Karpas-422 (cell line): Measurements from ENCODE around the gene ZC3H18. TPM values are rescaled to one million over a fixed set of nuclear protein-coding genes. Genes with fewer than 3 reads are reported as not detected.

Source experiments
- DNase-seq: peaks from one replicate; pipeline ENCODE4 v3.0.0-alpha.2; 2015
- H2AFZ ChIP-seq: fragments of 200-600 bp; sonication (generic); 2 replicates; pipeline ENCODE4 v1.6.1; 2014; ENCODE audit warnings: antibody characterized with exemption, low read length, mixed read lengths
- H3K27ac ChIP-seq: fragments of 200-600 bp; sonication (generic); 2 replicates; pipeline ENCODE4 v1.5.1; 2014; ENCODE audit warnings: mild to moderate bottlenecking, low read length, moderate library complexity
- H3K27me3 ChIP-seq: fragments of 200-600 bp; sonication (generic); 2 replicates; pipeline ENCODE4 v1.6.1; 2014; ENCODE audit warnings: low read length, mixed read lengths
- H3K36me3 ChIP-seq: fragments of 200-600 bp; sonication (generic); 2 replicates; pipeline ENCODE4 v1.6.1; 2014; ENCODE audit warnings: low read length, mixed read lengths; ENCODE audit not compliant: insufficient read depth
- H3K4me1 ChIP-seq: fragments of 200-600 bp; sonication (generic); 2 replicates; pipeline ENCODE4 v1.6.1; 2014; ENCODE audit warnings: mild to moderate bottlenecking, low read length, mixed read lengths
- H3K4me2 ChIP-seq: fragments of 200-600 bp; sonication (generic); 2 replicates; pipeline ENCODE4 v1.6.1; 2014; ENCODE audit warnings: low read length, low read depth, mild to moderate bottlenecking; ENCODE audit not compliant: poor library complexity, severe bottlenecking
- H3K4me3 ChIP-seq: fragments of 200-600 bp; sonication (generic); 2 replicates; pipeline ENCODE4 v1.5.1; 2014; ENCODE audit warnings: mild to moderate bottlenecking, antibody characterized with exemption, low read length, mixed read lengths
- H3K79me2 ChIP-seq: fragments of 200-600 bp; sonication (generic); 2 replicates; pipeline ENCODE4 v1.6.1; 2014; ENCODE audit warnings: mild to moderate bottlenecking, low read length, mixed read lengths
- H3K9ac ChIP-seq: fragments of 200-600 bp; sonication (generic); 2 replicates; pipeline ENCODE4 v1.6.0; 2014; ENCODE audit warnings: low read length
- H3K9me2 ChIP-seq: fragments of 200-600 bp; sonication (generic), shearing (Covaris generic); replicated peaks from 2 replicates; pipeline ENCODE4 v1.6.0; 2014; ENCODE audit warnings: mild to moderate bottlenecking, low read length, moderate library complexity; ENCODE audit not compliant: insufficient read depth
- H3K9me3 ChIP-seq: fragments of 300-700, 200-600 bp; sonication (generic); 2 replicates; pipeline ENCODE4 v1.6.1; 2014; ENCODE audit warnings: low read length, mixed read lengths
- H4K20me1 ChIP-seq: fragments of 200-600 bp; sonication (generic); 2 replicates; pipeline ENCODE4 v1.6.1; 2014; ENCODE audit warnings: mild to moderate bottlenecking, antibody characterized with exemption, low read length, low read depth; ENCODE audit not compliant: insufficient read depth
- total RNA-seq: library from RNA; depleted of rRNA; stranded (reverse); fragments of >200 nt; shearing (Covaris generic); gene quantifications from 2 replicates; pipeline ENCODE4 v1.2.3, GENCODE V29; 2014; ENCODE audit warnings: low replicate concordance

The ZC3H18 gene
- total RNA-seq, 1 experiment from 2014 or later, result 8.3 TPM

DNA sequence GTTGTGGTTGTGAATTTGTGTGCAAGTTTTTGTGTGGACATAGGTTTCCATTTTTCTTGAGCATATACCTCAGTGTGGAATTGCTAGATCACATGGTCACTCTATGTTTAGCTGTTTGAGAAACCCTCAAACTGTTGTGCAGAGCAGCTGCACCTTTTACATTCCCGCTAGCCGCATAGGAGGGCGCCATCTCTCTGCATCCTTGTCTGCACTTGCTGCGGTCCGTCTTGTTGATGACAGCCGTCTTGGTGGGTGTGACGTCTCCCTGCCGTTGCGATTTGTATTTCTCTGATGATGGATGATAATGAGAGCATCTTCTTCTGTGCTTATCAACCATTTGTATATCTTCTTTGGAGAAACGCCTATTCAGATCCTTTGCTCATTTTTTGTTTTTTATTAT, 43.1 kb downstream of the ZC3H18 start:
- H4K20me1 ChIP-seq, result no peaks in the 10 kb centered on the region
- peaks cover 16% of the 10 kb centered on the region for H3K79me2 ChIP-seq
- no peaks in the 10 kb centered on the region for H3K9me2 ChIP-seq
- no peak overlapping the region for H3K4me2 ChIP-seq
- no peak overlapping the region for H3K27ac ChIP-seq
- H3K27me3 ChIP-seq, result no peaks in the 10 kb centered on the region
- DNase-seq, result no peak
- no peaks in the 10 kb centered on the region for H3K9me3 ChIP-seq
- H3K4me3 ChIP-seq, result no peak overlapping the region
- no peaks in the 10 kb centered on the region for H3K4me1 ChIP-seq
- H2AFZ ChIP-seq, result no peak overlapping the region
- no peak overlapping the region for H3K9ac ChIP-seq
- H3K36me3 ChIP-seq, result peaks cover 3% of the 10 kb centered on the region; the same call in 1 of the 2 replicates

DNA sequence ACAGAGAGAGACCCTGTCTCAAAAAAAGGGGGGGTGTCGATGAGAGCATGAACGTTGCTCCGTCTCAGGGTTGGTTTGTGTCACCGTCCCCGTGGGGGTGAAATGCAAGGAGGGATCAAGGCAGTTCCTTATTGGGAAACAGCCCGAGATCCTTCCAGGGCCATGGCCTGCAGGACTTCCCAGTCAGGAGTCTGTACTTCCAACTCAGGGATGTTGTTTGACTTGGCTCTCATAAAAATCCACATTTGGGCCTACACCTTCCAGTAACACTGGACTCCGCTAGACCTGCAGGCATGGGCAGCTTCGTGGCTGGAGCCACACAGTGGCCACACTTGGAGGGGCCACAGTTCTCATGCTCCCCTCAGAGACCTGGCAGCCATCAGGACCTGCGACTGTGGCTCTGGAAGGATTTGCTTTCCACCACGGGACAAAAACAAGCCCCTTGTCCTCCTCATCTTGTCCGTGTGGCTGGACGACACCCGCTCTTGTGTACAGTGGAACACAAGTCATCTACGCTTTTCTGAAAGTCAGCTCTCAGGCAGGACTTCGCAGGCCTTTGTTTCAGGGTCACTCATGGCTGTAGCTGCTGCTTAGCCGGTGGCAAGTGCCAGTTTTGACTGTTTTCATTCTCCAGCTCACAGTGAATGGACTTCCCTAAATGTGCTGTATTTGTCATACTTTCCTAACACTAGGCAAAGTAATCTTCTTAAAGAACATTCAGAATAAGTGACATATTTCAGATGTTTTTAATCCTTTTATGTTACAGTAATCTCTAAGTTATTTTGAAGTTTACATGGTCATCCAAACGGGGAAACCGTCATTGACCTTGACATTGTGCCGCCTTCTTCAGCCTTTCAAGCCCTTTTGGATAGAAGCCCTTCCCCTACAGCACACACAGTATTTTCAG, 44.0 kb downstream of the ZC3H18 start:
- H3K4me1 ChIP-seq, result no peaks in the 10 kb centered on the region
- no peak overlapping the region for H3K9ac ChIP-seq
- H3K4me2 ChIP-seq, result no peak overlapping the region
- no peaks in the 10 kb centered on the region for H3K27me3 ChIP-seq
- no peak overlapping the region for H2AFZ ChIP-seq
- no peaks in the 10 kb centered on the region for H3K9me3 ChIP-seq
- H3K27ac ChIP-seq, result no peak overlapping the region
- no peak for DNase-seq
- H4K20me1 ChIP-seq, result no peaks in the 10 kb centered on the region
- peaks cover 16% of the 10 kb centered on the region for H3K79me2 ChIP-seq
- peaks cover 3% of the 10 kb centered on the region; the same call in 1 of the 2 replicates for H3K36me3 ChIP-seq
- H3K4me3 ChIP-seq, result no peak overlapping the region
- H3K9me2 ChIP-seq, result no peaks in the 10 kb centered on the region

DNA sequence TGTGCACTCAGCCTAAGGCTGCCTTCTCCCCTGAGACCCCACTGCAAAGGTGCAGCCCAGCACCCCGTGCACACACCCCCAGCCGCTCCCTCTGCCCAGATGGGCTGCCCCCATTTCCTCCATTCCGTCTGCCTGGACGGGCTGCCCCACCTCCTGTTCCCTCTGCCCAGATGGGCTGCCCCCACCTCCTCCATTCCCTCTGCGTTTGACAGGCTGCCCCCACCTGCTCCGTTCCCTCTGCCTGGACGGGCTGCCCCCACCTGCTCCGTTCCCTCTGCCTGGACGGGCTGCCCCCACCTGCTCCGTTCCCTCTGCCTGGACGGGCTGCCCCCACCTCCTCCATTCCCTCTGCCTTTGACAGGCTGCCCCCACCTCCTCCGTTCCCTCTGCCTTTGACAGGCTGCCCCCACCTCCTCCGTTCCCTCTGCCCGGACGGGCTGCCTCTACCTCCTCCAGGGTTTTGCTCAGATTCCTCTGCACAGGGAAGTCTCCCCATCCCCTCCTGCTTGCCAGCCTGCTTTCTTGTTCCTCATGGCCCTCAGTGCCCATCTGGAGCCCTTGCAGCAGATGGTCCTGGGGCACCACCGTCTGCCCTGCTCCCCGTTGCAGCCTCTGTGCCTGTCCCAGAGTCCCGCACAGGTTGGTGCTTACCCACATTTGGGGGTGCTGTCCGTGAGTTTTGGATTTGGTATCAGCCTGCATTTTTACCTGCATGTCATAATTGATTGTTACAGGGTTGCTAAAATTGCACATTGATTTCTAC, 44.8 kb downstream of the ZC3H18 start:
- no peaks in the 10 kb centered on the region for H3K9me2 ChIP-seq
- H3K4me2 ChIP-seq, result no peak overlapping the region
- no peaks in the 10 kb centered on the region for H3K27me3 ChIP-seq
- H3K9me3 ChIP-seq, result no peaks in the 10 kb centered on the region
- no peak overlapping the region for H3K4me3 ChIP-seq
- no peaks in the 10 kb centered on the region for H3K4me1 ChIP-seq
- DNase-seq, result no peak
- H3K9ac ChIP-seq, result no peak overlapping the region
- H3K36me3 ChIP-seq, result peaks cover 3% of the 10 kb centered on the region; the same call in 1 of the 2 replicates
- H3K27ac ChIP-seq, result no peak overlapping the region
- H2AFZ ChIP-seq, result no peak overlapping the region
- no peaks in the 10 kb centered on the region for H4K20me1 ChIP-seq
- peaks cover 17% of the 10 kb centered on the region for H3K79me2 ChIP-seq

DNA sequence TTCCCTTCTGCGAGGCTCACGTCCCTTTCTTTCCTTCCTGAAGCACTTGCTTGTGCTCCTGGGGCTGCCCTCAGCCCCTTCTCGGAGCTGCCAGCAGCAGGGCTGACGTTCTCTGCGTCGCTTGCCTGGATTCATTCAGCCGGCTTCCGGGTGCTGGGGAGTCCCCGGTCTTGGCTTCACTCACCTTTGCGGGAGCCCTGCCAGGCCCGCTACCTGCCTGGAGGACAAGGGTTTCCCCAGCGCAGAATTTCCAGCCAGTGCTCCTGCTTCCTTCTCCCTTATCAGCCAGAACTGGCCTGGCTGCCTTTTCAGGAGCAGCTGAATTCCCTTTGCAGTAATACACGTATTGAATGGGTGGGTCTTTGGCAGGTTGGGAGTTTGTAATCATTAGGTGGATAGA, 46.1 kb downstream of the ZC3H18 start:
- H3K27me3 ChIP-seq, result no peaks in the 10 kb centered on the region
- H4K20me1 ChIP-seq, result no peaks in the 10 kb centered on the region
- no peak overlapping the region for H3K9ac ChIP-seq
- H3K9me3 ChIP-seq, result no peaks in the 10 kb centered on the region
- no peak overlapping the region for H3K4me2 ChIP-seq
- H3K4me3 ChIP-seq, result no peak overlapping the region
- no peaks in the 10 kb centered on the region for H3K9me2 ChIP-seq
- H2AFZ ChIP-seq, result no peak overlapping the region
- H3K27ac ChIP-seq, result no peak overlapping the region
- no peaks in the 10 kb centered on the region; the same call in 1 of the 2 replicates for H3K36me3 ChIP-seq
- no peak for DNase-seq
- H3K79me2 ChIP-seq, result peaks cover 21% of the 10 kb centered on the region
- no peaks in the 10 kb centered on the region for H3K4me1 ChIP-seq

DNA sequence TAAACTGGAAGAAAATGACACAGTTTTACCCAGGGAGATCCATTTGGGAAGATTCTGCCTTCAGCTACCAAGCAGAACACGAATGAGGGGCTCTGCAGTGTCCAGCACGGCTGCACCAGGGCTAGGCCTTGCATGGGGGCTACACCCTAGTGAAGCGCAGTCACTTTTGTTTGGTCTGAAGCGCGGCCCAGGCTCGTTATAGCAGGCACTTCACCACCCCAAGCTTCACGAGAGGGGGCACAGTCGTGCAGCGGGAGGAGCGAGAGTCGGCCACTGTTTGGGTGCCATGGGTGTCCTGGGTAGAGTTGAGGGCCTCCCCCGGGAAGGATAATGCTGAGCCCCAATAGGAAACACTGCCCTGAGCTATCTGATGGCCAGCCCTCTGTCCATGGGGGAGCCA, 46.5 kb downstream of the ZC3H18 start:
- no peaks in the 10 kb centered on the region for H3K9me2 ChIP-seq
- no peaks in the 10 kb centered on the region for H4K20me1 ChIP-seq
- no peaks in the 10 kb centered on the region for H3K9me3 ChIP-seq
- no peak overlapping the region for H3K4me2 ChIP-seq
- H3K9ac ChIP-seq, result no peak overlapping the region
- DNase-seq, result no peak
- H3K27ac ChIP-seq, result no peak overlapping the region
- no peak overlapping the region for H2AFZ ChIP-seq
- H3K79me2 ChIP-seq, result peaks cover 21% of the 10 kb centered on the region
- no peaks in the 10 kb centered on the region for H3K27me3 ChIP-seq
- H3K4me3 ChIP-seq, result no peak overlapping the region
- H3K36me3 ChIP-seq, result no peaks in the 10 kb centered on the region; the same call in 1 of the 2 replicates
- no peaks in the 10 kb centered on the region for H3K4me1 ChIP-seq

DNA sequence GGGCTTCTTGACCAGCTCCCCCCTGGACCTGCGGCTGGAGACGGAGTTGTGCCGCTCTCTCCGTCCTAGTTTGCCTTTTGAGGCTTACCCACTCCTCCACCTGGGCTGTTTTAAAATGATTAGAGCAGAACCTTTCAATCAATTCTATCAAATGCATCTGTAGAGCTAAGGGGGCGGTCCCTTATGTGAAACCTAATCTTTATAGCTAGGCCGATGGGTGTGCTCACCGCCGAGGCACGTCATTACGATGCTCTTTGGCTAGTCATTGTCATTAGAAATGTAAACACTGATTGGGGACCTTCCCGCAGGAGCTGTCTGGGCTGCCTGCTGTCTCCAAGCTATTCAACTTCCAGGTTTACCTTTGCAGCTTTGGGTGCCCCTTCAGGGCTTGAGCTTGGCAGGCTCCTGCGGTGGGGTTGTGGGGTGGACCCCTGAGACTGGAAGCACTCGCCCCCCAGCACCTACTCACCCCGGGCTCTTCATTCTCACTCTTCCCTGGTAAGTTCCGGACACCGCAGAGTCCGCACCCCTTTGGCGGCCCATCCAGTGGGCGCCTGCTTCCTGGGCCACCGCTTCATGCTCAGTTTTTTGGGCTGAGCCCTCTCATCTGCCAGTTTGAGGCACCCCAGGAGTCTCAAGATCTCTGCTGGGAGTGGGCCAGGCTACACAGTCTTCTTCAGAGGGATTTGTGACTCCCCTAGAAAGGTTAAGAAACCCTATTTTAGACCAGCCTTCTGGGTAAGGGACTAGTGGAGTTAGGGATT, 47.2 kb downstream of the ZC3H18 start:
- Histone ChIP-seq H3K79me2 (peaks cover 21% of the 10 kb centered on the region), H4K20me1 (no peaks in the 10 kb centered on the region), H3K4me2 (no peak overlapping the region), H3K36me3 (no peaks in the 10 kb centered on the region; the same call in 1 of the 2 replicates), H3K27me3 (no peaks in the 10 kb centered on the region), H3K4me3 (no peak overlapping the region), H3K27ac (no peak overlapping the region), H2AFZ (no peak overlapping the region), H3K9me3 (no peaks in the 10 kb centered on the region), H3K9ac (no peak overlapping the region), H3K4me1 (no peaks in the 10 kb centered on the region), H3K9me2 (no peaks in the 10 kb centered on the region)
- DNase-seq, result no peak

DNA sequence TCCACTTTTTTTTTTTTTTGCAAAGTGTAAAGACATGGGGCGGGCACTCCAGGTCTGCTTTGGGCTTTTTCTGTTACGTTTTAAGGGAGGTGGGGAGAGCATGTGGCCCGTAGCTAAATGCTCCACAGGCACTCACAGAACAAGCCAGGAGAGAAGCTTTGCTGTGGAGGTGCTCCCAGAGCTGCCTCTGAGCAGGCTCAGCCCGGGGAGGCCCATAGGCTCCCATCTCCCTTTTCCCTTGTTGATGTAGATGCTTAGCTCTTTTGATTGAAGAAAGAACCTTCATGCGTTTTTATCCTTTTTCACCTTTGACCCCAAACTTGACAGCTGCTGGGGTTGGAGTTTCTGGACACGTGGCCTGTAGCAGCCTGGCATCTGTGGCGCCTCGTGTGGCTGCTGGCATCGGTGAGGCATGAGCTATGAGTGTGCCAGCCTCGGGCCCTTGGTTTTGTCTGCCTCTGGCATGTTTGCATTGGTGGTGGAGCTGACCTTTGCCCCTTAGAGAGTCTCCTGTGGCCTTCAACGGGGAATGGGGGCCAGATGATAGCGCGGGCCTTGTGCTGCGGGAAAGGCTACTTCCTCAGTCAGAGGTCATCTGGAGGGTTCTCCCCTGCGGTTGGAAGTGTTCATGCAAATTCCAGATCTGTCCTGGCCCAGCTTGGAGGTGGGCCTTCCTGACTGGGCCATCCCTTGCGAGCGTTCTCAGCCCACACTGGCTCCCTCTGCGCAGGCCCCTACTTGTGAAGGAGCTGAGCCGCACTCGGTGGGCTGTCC, 48.2 kb downstream of the ZC3H18 start:
- no peaks in the 10 kb centered on the region; the same call in 1 of the 2 replicates for H3K36me3 ChIP-seq
- H3K4me1 ChIP-seq, result no peaks in the 10 kb centered on the region
- no peaks in the 10 kb centered on the region for H4K20me1 ChIP-seq
- H3K9me2 ChIP-seq, result no peaks in the 10 kb centered on the region
- H2AFZ ChIP-seq, result no peak overlapping the region
- H3K27ac ChIP-seq, result no peak overlapping the region
- peaks cover 17% of the 10 kb centered on the region for H3K79me2 ChIP-seq
- no peak overlapping the region for H3K4me3 ChIP-seq
- DNase-seq, result no peak
- H3K9me3 ChIP-seq, result no peaks in the 10 kb centered on the region
- no peak overlapping the region for H3K4me2 ChIP-seq
- no peak overlapping the region for H3K9ac ChIP-seq
- H3K27me3 ChIP-seq, result no peaks in the 10 kb centered on the region
